Heart left ventricle (tissue), 16 donors: ENCODE data around the gene COL26A1. TPM values are rescaled to one million over a fixed set of nuclear protein-coding genes. Genes with fewer than 3 reads are reported as not detected.

Source experiments
- ATAC-seq, 4 donors: fragments of 200-7000 bp; cut with Tn5 transposase; one replicate each; pipeline ENCODE4 v1.9.1; 2020 to 2022; ENCODE audit warnings: moderate library complexity in 4 of 4, mild to moderate bottlenecking in 3 of 4, moderate number of reproducible peaks in 1 of 4
- DNase-seq, 5 donors: peaks; one replicate each; pipeline ENCODE4 v3.0.0-alpha.2; 2020
- H3K27ac ChIP-seq, 12 donors: fragments of 200-600 bp; sonication (generic) in 4 of 12; one replicate each; pipeline versions ENCODE4 v1.5.0 to v1.8.0; 2016 to 2022; ENCODE audit warnings: mild to moderate bottlenecking in 2 of 12
- H3K27me3 ChIP-seq, 9 donors: fragments of 200-600 bp; sonication (generic) in 2 of 9; one replicate each; pipeline versions ENCODE4 v1.5.1 to v1.8.0; 2016 to 2022; ENCODE audit warnings: mild to moderate bottlenecking in 3 of 9
- H3K36me3 ChIP-seq, 9 donors: fragments of 200-600 bp; sonication (generic) in 2 of 9; one replicate each; pipeline versions ENCODE4 v1.5.0 to v1.8.0; 2018 to 2022; ENCODE audit warnings: mild to moderate bottlenecking in 2 of 9
- H3K4me1 ChIP-seq, 12 donors: fragments of 200-600 bp; sonication (generic) in 4 of 12; one replicate each; pipeline versions ENCODE4 v1.5.0 to v1.8.0; 2016 to 2022; ENCODE audit warnings: mild to moderate bottlenecking in 3 of 12
- H3K4me3 ChIP-seq, 12 donors: fragments of 200-600 bp; sonication (generic) in 4 of 12; one replicate each; pipeline versions ENCODE4 v1.5.0 to v1.8.0; 2017 to 2022; ENCODE audit warnings: mild to moderate bottlenecking in 9 of 12, moderate library complexity in 4 of 12
- H3K9me3 ChIP-seq, 12 donors: fragments of 200-600 bp; sonication (generic) in 4 of 12; one replicate each; pipeline versions ENCODE4 v1.5.0 to v1.8.0; 2016 to 2022; ENCODE audit warnings: mild to moderate bottlenecking in 1 of 12
- CTCF ChIP-seq, 12 donors: fragments of 200-600 bp; sonication (generic) in 4 of 12; IDR thresholded peaks; one replicate each; pipeline versions ENCODE4 v1.5.0 to v1.8.0; 2018 to 2022; ENCODE audit warnings: antibody characterized with exemption in 12 of 12, mild to moderate bottlenecking in 5 of 12
- POLR2A ChIP-seq, 2 donors: fragments of 450-650 bp; IDR thresholded peaks; one replicate each; pipeline ENCODE4 v1.6.1; 2017; ENCODE audit warnings: antibody characterized with exemption in 2 of 2, mild to moderate bottlenecking in 2 of 2, moderate library complexity in 2 of 2
- WGBS, 4 donors: extraction: QIAGEN DNeasy Blood & Tissue Kit in 2 of 4; methylation state at CpG; one replicate each; pipeline versions ENCODE4 v1.1.5 to v1.1.7; 2013 to 2018; 5-methylcytosine and 5-hydroxymethylcytosine counted together
- intact Hi-C, 10 donors: fragments of 100-400 bp; cut with DNase I; formaldehyde crosslinking; loops; one replicate each; pipeline versions ENCODE4 v1.11.1 to v1.14.2; 2022
- polyA plus RNA-seq, 2 donors: library from polyadenylated mRNA; stranded (reverse); fragments of 200-250 nt; gene quantifications; one replicate each; pipeline ENCODE4 v1.2.3, GENCODE V29; 2013
- total RNA-seq, 9 donors: library from RNA; depleted of rRNA in 2 of 9; stranded (reverse); fragments of >200 nt in 2 of 9; fragmentation: NEBNext Ultra II Directional in 3 of 9; extraction: Animal tissue kit (Norgen Biotek cat#: 25700) in 3 of 9; gene quantifications; one replicate each; pipeline versions ENCODE4 v1.1.0 to v1.2.4, GENCODE V29; 2016 to 2023
- donor health status: ischemic (EF 13 %, LVEDD 7.1; RV severe dilation, severe dysfunction).
- donor health status: healthy with polysubstance abuse.
- donor health status: DM: no; HTN: yes; CAD: no.
- donor health status: DM: no; HTN: no; CAD: no.
- donor health status: ischemic (EF 25% LVEDD 6.9; RV normal size, moderate dysfunction).
- donor health status: ischemic (EF 25% LVEDD 5.7; RV mildly dilated, moderate dysfunction).
- donor health status: healthy.
- donor health status: DM: yes; HTN: yes; CAD: no.
- donor health status: ischemic (EF 35%, LVEDD 5.7; RV mildly dilated, moderate dysfunction).
- donor health status: nonischemic (EF 11% LVEDD 7.7; RV severe dilation, severe dysfunction).
- donor health status: DM: yes; HTN: yes; CAD: no.
- donor health status: PGD.
- donor health status: ischemic (EF 29% LVEDD 5.4; RV normal size, mild dysfunction).
- donor health status: nonischemic (EF 23%, LVEDD 6.1; RV moderate dilation, normal function).

The COL26A1 gene
- total and polyA plus RNA-seq, 11 donors, result 0.08 to 2.1 TPM; not detected in 9

- ATAC-seq (no peak), DNase-seq (peak in 1 of 5 donors; percentile 2)
- intact Hi-C loops, result no loop called here
- Histone ChIP-seq H3K4me3 (no peak overlapping the region), H3K27me3 (peaks cover 0 to 10% (median 0%) of the 10 kb centered on the region in 9 donors), H3K27ac (no peak overlapping the region), H3K4me1 (no peaks in the 10 kb centered on the region), H3K36me3 (no peaks in the 10 kb centered on the region), H3K9me3 (peaks cover 0 to 12% (median 2%) of the 10 kb centered on the region in 12 donors)
- WGBS, 4 donors, result 56 to 76% (median 62%) methylated on average over 10 to 12 of the region's 12 CpGs
- TF ChIP-seq POLR2A (IDR thresholded peaks at IDR 0.05) (no peak), CTCF (IDR thresholded peaks at IDR 0.05) (no peak)
Measured at GRCh38 chr7:101519324-101520023, 156.8 kb downstream of the COL26A1 start.

GRCh38 chr7:101521430-101521925, 158.8 kb downstream of the COL26A1 start:
- intact Hi-C loops, result no loop called here
- 77 to 82% (median 80%) methylated on average over 5 of the region's 5 CpGs for WGBS, 4 donors

GRCh38 chr7:101522021-101522420, 159.3 kb downstream of the COL26A1 start:
- intact Hi-C loops, result no loop called here
- Histone ChIP-seq H3K36me3 (no peaks in the 10 kb centered on the region), H3K9me3 (peaks cover 0 to 17% (median 4%) of the 10 kb centered on the region in 12 donors), H3K27ac (no peak overlapping the region), H3K4me3 (no peak overlapping the region), H3K4me1 (no peaks in the 10 kb centered on the region), H3K27me3 (peaks cover 0 to 5% (median 0%) of the 10 kb centered on the region in 9 donors)
- WGBS, 4 donors, result 69 to 73% (median 71%) methylated on average over 5 of the region's 5 CpGs
- ATAC-seq (no peak), DNase-seq (no peak)
- TF ChIP-seq CTCF (IDR thresholded peaks at IDR 0.05), result no peak
- no peak for TF ChIP-seq POLR2A (IDR thresholded peaks at IDR 0.05)

More at GRCh38 chr7:101521430-101521925, 158.8 kb downstream of the COL26A1 start:
- TF ChIP-seq CTCF (IDR thresholded peaks at IDR 0.05) (no peak), POLR2A (IDR thresholded peaks at IDR 0.05) (no peak)
- Histone ChIP-seq H3K4me1 (no peaks in the 10 kb centered on the region), H3K27me3 (peaks cover 0 to 5% (median 0%) of the 10 kb centered on the region in 9 donors), H3K27ac (no peak overlapping the region), H3K9me3 (peaks cover 0 to 17% (median 4%) of the 10 kb centered on the region in 12 donors), H3K36me3 (no peaks in the 10 kb centered on the region), H3K4me3 (no peak overlapping the region)
- ATAC-seq (no peak), DNase-seq (no peak)

GRCh38 chr7:101527844-101528667, 165.4 kb downstream of the COL26A1 start:
- H3K4me1 ChIP-seq, result peaks cover 0 to 7% (median 0%) of the 10 kb centered on the region in 12 donors
- peaks cover 0 to 17% (median 4%) of the 10 kb centered on the region in 12 donors for H3K9me3 ChIP-seq
- H3K27me3 ChIP-seq, result peaks cover 0 to 3% (median 0%) of the 10 kb centered on the region in 9 donors
- ATAC-seq (peak; percentile 47 to 79 (median 74)), DNase-seq (peak in 1 of 5 donors; percentile 54)
- H3K4me3 ChIP-seq, result no peak overlapping the region
- H3K36me3 ChIP-seq, result no peaks in the 10 kb centered on the region
- 50 to 64% (median 59%) methylated on average over 13 of the region's 13 CpGs for WGBS, 4 donors
- H3K27ac ChIP-seq, result peak overlapping the region in 2 of 12 donors; percentile 19 to 50
- intact Hi-C loops, result no loop called here
- no peak for TF ChIP-seq POLR2A (IDR thresholded peaks at IDR 0.05)
- no peak for TF ChIP-seq CTCF (IDR thresholded peaks at IDR 0.05)
